NCI-H2081 treated with DMSO at 0.1 percent for 48 hours (cell line): ENCODE data around the gene SIK3.

Source experiments
- DNase-seq: peaks from one replicate; lab custom pipeline; 2025; lab: John Stamatoyannopoulos, UW

The SIK3 gene

DNA sequence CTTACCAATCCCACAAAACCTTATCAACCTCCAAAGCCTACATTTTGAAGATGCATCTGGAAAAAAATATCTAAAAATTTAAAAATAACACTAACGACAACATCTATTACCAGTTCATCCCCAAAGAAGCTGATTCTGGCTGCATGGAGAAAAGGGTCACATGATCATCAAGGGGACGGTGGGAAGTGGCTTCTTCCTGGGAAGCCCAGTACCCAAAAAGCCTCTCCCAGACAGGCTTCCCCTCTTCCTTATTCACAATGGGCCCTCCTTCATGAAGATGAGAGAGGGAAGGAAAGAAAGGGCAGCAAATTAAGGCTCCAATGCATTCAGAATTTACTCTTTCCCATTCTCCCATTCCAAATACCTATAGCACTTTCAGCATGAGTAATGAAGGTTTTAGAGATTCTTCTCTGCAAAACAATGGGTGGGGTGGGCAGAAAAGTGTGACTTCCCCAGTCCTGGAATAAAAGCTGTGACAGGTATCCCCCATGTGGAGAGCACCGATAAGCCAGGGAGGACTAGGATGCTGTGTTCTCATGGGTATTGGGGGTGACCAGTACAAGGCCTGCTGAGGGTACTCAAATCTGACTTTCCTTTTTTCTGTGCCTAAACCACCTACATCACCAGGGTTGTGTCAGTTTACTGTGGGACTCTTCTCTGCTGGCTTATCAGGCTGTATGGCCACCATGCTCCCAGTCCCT lies 88.2 kb downstream of the SIK3 start:
- no peak for DNase-seq

DNA sequence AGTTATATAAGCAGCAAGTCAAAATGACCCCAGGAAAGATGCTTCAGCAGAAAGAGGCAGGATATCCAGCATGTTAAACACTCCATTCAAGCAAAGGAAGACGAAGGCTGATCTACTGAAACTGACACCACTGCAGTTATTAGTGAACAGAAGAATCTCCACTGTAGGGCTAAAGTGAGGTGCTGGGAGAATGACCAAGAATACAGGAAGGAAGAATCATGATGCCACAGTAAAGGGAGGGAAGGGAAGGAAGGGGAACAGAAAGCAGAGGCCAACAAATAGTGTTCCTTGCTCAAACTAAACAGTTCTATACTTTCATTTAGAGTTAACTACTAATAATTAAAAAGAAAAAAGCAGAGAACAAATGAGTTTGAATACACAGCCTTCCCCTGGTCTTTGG lies 92.5 kb downstream of the SIK3 start:
- no peak for DNase-seq

DNA sequence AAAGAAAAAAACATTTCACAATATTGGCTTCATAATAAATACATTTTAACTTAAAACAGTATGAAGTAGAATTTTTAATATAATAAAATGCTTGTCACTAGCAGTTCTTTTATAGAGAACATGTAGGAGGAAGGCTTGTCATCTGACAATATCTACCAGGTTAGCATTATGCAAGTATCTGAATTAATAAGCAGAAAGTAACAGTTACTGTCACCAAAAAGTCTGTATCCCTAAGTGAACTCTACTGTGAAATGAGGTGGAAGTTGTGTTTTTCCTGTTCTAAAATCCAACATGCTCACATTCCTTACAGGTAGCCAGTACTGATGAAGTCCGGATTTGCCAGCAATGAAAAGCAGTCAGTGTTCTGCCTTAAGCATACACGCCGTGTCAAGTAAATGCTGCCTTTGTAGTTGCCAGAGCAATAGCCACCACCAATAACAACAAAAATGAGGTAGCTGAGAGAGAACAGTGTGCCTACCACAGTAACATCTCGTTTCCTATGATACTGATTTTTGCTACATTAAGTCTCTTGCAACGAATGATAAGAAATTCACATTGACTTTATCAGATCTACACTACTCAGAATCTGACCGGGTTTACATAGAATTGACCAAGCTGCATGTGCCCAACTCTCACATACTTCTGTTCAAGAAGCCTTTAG lies 95.5 kb downstream of the SIK3 start:
- no peak for DNase-seq

DNA sequence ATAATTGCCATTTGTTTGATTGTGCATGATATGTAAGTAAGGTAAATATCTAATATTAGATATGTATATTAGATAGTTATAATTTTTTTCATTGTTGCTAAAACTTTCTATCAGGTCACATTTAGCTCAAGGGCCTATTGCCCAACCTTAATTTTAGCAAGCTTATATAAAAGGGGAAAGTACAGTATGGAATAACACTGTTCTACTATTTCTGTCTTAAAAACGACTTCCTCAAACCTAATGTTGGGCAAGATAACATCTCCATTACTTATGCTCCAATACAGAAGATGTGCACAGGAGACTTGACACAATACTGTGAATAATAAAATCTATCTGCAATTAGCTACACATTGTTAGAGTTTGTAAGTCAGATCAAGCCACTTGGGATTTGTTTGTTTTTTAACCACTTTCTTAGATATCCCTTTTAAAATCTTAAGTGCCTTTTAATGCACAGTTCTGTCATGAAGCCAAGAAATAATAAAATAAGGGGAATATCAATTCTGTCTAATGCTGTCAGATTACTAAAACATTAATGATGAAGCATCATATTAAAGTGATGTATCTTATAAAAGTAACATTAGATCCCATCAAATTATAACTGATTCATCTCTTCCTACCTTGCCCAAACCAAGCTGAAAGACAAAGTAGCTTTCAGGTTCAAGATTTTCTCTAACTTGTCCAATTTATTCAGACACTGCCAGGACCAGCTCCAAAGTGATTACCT lies 98.1 kb downstream of the SIK3 start:
- DNase-seq: no peak

DNA sequence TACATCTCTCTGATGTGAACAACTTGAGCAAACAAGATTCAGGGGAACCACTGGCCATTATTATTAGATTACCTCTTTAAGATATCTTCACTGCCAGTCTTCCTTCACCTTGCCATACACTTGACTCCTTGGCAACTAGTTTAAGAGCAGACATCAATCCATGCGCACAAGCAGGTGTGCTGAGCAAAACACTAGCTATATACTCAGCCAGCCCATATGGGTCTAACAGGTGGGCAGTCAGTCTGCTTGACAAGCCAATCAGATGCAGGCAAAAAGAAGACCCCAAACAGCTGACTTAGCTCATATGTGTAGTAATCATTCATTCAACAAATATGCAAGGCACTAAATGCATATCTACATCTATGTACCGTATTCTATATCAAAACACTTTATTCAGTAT lies 101.2 kb downstream of the SIK3 start:
- no peak for DNase-seq

DNA sequence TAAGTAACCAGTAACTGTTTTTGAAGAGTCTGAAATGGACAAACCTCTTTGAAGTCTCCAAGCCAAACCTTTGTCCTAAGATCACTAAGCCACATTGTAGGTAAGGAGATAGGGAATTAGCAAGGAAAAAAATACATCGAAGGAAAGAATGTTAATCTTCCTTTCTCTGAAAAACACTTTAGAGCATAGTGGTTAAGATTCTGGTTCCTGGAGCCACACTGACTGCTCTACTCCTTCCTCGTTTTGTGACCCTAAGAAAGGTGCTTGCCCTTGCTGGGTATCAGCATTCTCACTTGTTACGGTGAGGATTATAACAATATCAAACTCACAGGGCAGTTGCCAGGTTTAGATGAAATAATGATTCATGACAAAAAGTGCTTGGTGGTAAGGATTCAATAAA lies 104.0 kb downstream of the SIK3 start:
- no peak for DNase-seq

DNA sequence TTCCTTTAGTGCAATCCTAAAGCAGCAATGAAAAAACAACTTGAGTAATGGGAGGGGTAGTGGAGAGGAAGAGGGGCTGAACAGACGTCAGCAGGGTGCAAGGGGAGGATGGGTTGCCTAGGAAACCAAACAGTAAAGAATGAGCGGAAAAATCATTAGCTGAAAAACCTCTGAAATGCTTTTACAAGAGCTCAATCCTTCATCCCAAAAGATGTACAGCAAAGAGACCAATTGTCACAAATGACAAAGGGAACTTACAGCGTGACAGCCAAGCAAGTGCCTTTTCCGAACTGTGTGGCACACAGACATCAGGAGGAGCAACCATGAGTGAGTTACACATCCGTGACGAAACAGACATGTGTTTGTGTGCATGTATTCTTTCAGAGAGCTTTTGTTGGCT lies 104.6 kb downstream of the SIK3 start:
- DNase-seq: no peak

DNA sequence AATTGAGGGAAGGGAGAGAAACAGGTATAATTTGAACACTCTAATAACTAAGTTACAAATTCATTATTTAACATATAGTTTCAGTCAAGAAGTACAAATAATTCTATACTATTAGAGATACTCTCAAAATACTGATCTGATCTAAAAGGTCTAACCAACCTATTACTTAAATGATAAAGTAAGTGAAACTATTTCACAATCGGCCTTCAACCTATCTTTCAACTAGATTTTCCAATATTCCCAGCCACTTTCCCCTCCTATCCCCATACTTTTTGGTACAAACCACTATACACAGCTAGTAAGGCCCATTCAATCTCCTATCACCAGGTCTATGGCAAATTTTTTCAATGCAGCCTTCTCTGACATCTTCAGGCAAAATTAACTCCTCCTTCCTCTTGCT lies 106.7 kb downstream of the SIK3 start:
- no peak for DNase-seq

DNA sequence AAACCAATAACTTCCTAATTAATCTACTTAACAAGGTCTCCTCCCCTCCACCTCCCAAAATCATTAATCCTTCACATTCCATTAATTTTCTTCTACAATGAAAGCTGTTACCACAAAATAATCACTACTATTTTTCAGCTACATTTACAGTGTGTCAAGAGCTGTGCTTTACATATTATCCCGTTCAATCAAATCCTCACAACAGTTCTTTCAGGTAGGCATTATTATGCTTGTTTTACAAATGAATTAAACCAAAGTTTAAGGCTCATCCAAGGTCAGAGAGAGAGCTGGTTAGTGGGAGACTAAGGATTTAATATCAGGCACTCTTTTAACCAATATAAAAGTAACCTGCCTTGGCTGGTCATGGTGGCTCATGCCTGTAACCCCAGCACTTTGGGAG lies 107.4 kb downstream of the SIK3 start:
- no peak for DNase-seq

DNA sequence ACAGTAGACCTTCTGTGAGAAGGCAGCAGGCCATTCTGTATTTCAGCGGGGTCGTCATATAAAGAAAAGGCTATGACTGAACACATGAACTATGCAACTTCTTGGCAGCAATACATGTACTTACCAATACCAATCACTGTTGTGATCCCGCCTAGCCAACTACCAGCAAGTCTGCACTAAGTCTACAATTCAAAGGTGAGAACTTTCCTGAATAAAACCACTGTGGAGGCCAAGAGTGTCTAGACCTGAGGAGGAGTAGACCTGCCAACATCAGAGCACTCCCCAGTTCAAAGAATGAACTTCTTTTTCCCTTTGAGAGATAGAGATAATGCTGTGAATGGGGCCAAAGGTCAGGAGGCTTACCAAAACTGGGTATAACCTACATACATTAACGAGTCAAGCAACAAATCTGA lies 108.2 kb downstream of the SIK3 start:
- DNase-seq: no peak

DNA sequence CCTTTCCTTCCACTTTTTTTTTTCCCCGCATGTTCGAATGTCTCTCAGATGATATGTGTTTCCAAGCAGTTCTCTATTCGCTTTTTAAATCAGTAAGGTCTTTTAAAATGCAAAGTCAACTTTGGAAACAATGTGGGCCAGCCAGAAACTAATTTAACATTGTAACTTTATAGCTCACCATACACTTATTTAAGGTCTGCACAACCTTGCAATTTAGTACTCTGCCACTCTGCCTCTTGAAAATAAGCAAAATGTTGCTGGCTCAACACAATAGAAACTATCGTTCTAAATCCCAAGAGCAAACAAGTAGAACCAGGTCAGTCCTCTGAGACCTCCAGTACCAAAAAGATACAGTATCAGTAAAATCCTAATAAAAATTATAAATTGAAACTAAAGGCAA lies 109.0 kb downstream of the SIK3 start:
- no peak for DNase-seq

DNA sequence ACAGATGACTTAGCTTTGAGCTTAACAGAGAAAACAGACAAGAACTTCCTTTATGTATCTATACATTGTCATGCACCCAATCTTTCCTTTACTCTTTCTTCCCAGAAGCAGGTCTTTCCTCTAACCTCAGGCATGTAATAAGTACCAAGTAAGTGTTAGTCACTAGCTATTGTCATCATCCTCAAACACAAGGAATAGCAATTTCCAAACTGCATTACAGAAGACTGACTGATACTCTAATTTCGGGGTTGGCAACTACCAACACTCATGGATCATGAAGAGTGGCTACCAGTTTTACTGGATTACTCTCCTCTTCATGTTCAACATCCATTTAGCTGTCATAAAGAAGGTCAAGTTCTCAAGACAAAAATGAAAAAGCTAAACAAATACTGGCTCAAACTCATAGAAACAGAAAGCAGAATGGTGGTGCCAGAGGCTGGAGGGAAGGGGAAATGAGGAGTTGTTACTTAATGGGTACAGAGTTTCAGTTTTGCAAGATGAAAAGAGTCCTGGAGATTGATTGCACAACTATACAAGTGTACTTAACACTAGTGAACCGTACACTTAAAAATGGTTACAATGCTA lies 111.6 kb downstream of the SIK3 start:
- DNase-seq: no peak

DNA sequence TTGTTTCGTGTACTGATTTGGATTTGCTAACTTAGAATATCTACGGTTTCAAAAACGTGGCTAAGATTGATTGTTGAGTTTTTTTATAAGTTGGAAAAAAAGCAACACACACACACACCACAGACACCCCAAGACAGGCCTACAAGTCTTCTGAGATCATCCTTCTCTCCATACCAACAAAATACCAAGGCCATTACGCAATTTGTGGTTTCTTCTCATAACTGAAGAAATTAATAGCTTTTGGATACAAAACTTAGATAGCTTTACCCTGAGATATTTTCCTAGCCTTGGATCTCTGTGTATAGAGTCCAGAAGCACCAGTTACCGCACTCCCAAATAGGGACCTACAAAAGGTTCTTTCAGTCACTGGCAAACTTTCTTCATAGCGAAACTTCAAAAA lies 113.6 kb downstream of the SIK3 start:
- DNase-seq: no peak

DNA sequence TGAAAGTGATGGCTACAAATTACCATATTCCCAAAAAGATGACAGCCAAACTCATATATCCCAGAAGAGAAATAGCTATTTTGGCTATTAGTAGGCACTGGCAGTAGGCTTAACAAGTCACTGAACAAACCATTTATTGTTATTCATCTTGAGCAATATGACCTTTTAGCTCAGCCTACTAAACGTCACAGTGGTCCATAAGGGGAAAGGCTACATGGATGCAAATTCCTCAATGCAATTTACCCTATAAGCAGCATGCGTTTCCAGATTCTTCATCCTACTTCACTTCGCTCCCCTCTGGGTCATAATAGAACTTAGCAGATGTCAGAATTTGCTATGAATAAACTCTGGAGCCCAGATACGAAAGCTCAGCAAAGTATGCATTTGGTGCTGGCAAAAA lies 114.0 kb downstream of the SIK3 start:
- DNase-seq: no peak

DNA sequence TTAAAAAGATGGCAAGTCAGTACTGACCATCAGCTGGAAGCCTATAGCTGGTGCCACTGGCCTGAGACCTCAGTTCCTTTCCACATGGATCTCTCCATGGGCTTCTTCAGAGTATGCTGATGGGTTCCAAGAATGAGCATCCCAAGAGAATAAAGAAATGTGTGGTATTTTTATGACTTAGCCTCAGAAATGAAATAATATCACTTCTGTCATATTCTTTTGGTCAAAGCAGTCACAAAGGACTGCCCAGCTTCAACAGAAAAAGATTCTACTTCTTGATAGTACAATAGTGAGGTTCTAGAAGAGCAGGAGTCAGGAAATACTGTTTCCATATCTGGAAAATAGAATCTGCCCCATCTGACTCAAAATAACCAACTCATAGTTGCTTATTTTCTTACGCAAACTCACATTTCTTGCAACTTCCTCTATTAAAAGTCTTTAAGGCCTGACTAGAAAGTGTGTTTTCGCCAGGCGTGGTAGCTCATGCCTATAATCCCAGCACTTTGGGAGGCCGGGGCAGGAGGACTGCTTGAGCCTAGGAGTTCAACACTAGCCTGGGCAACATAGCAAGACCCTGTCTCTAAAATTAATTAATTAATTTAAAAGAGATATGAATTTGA lies 116.9 kb downstream of the SIK3 start:
- DNase-seq: no peak

DNA sequence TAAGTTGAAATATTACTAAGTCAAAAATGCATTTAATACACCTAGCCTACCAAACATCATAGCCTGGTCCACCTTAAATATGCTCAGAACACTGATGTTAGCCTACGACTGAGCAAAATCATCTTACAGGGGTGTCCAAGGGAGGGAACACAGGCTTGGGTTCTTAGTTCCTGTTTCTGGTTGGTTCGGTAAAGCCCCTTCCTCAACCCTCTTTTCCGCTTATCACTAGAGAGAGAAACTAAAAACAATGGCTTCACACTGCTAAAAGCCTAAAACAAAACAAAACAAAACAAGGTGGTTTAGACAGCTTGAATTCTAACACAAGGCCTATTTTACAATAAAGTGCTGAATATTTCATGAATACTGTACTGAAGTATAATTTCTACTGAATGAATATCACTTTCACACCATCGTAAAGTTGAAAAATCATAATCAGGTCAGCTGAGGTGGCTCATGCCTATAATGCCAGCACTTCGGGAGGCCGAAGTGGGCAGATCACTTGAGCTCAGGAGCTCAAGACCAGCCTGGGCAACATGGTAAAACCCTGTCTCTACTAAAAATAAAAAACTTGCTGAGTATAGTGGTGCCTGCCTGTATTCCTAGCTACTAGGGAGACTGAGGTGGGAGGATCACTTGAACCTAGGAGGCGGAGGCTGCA lies 118.0 kb downstream of the SIK3 start:
- DNase-seq: no peak

DNA sequence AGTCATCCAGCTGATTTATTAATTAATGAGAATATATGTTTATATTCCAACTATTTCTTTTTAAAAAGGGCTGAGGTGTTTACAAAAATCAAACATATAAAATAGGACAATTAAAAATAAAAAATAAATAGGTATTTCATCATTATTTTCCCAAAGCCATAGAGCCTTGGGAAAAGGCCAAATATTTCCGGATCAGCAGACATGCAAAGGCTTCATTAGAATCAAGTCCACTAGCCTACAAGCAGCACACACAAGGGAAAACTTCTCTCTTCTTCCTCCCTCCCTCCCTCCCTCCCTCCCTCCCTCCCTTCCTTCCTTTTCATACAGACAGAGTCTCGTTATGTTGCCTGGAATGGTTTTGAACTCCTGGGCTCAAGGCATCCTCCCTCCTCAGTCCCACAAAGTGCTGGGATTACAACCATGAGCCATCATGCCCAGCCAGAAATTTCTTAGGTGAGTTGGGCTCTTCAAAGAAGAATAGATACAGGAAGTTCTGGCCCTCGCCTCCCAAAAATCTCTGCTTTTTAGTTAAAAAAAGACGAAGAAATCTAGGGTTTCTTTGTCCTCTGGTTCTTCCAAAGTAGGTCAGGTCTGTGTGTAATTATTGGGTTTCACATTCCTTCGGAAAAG lies 121.2 kb downstream of the SIK3 start:
- no peak for DNase-seq

DNA sequence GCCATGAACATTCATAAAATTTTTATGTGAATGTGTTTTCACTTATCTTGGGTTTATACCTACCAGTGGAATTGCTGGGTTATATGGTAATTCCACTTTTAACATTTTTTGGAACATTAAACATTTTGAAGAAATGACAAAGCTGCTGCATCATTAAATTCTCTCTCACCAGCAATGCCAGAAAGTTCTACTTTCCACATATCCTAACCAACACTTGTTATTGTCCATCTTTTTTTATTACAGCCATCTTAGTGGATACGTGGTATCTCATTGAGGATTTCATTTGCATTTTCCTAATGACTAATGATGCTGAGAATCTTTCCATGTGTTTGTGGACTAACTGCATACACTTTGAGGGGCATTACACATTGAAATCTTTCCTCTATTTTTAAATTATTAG lies 122.6 kb downstream of the SIK3 start:
- no peak for DNase-seq

DNA sequence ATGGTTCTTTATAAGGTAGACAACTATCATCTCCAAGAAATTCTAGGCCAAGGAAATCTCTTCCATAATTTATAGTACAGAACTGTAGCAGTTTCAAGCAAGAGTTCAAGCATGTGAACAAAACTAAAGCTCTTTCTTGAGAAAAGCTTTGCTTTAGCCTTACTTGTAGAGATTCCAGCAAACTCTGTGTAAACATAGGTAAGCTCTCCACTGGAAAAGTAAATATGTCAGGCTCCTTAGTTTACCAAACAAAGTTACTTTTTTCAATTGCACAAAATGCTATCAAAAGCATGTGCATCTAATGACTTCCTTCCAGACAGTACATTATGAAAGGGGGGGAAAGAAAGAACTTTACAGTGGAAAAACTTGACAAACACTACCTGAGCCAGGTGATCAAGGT lies 125.0 kb downstream of the SIK3 start:
- DNase-seq: no peak

DNA sequence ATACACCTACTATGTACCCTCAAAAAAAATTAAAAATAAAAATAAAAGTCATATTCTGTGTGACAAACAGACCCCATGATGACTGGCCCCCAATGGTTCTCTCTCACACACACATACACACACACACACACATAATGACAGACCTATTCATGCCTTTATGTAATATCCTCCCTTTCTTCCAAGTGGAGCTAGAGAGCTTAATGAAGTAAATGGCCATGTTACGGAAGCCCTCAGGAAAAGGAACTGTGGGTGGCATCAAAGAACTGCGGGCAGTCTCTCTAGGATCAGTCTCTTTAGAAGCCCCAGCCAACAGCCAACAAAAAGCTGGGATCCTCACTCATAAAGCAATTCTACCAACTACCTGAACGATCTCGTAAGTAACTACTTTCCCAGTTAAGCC lies 125.5 kb downstream of the SIK3 start:
- DNase-seq: no peak

DNA sequence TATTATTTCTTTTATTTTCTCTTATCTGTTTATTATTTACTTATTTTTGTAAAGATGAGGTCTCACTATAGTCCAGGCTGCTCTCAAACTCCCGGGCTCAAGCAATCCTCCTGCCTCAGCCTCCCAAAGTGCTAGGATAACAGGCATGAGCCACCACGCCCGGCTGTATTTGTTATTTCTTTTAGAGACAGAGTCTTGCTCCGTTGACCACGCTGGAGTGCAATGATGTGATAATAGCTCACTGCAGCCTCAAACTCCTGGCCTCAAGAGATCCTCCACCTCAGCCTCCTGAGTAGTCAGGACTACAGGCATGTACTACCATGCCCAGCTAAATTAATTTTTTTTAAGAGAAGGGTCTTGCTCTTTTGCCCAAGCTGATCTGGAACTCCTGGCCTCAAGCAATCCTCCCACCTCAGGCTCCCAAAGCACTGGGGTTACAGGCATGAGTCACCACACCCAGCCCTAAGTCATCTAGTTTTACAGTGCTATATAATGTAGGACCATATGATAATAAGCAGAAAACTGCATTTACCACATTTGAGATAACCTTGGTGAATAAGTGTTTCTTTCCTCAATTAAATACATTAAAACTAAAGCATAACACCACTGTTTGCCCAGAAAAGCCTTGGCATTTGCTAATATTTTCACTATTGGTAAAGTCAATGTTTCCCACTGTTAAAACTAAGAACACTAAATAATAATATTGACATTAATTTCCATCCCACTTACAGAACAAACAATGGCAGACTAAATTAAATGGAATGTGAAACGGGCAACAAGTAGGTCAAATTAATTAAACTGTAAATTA lies 127.5 kb downstream of the SIK3 start:
- DNase-seq: no peak
